Progenitor cell of endocrine pancreas (in vitro differentiated cells): ENCODE data around the gene BCL2L14. TPM values are rescaled to one million over a fixed set of nuclear protein-coding genes. Genes with fewer than 3 reads are reported as not detected.

Experiments
- DNase-seq: peaks from one replicate; pipeline ENCODE4 v3.0.0; 2021; ENCODE audit warnings: low spot score; ENCODE audit not compliant: unreplicated experiment
- H3K27ac Mint-ChIP-seq: 2 replicates; pipeline ENCODE4 v1.8.0; 2021; ENCODE audit warnings: mild to moderate bottlenecking, moderate library complexity, mixed read lengths
- H3K27me3 Mint-ChIP-seq: 2 replicates; pipeline ENCODE4 v1.8.0; 2021; ENCODE audit warnings: mixed read lengths
- H3K36me3 Mint-ChIP-seq: 2 replicates; pipeline ENCODE4 v1.8.0; 2022; ENCODE audit warnings: mixed read lengths; ENCODE audit not compliant: insufficient read depth
- H3K4me1 Mint-ChIP-seq: 2 replicates; pipeline ENCODE4 v1.8.0; 2021; ENCODE audit warnings: low read depth, mixed read lengths
- H3K4me3 Mint-ChIP-seq: 2 replicates; pipeline ENCODE4 v1.8.0; 2021; ENCODE audit warnings: low read depth, mild to moderate bottlenecking, moderate library complexity, mixed read lengths
- H3K9me3 Mint-ChIP-seq: 2 replicates; pipeline ENCODE4 v1.8.0; 2021; ENCODE audit warnings: low read depth, mixed read lengths
- total RNA-seq: library from RNA; stranded (reverse); gene quantifications from 2 replicates; pipeline ENCODE4 v1.2.1, GENCODE V29; 2021
- TF ChIP-seq, protein P1 (sequence below): fragments of 200-600 bp; sonication (generic); IDR thresholded peaks from one replicate; pipeline ENCODE4 v1.5.0; 2021; ENCODE audit warnings: antibody characterized with exemption, mild to moderate bottlenecking; ENCODE audit not compliant: unreplicated experiment

The BCL2L14 gene
- total RNA-seq, 1 donor from 2014 or later, result 1.4 TPM

DNA sequence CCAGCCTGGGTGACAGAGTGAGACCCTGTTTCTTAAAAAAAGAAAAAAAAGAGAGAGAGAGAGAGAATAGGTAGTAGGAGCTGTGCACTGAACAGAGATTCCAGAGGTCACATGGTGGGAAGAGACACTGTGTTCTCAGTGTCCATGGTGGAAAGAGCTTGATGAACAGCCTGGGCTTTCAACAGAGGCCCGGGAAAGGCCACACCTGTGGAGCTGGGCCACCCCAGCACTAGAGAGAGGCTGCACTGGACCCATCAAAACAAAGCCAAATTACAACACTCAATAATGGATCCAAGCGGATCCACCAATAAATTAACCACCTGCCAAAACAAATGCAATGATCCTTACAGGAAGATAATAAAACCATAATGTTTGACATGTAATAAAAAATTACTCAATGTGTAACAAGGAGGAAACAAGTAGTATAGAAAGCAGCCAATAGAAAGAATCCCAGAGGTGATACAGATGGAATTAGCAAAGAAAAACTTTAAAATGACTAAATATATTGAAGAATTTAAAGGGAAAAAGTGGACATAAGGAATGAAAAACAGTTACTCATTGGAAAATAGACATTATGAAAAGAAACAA, 44.8 kb upstream of the BCL2L14 start:
- TF ChIP-seq, protein P1, sequence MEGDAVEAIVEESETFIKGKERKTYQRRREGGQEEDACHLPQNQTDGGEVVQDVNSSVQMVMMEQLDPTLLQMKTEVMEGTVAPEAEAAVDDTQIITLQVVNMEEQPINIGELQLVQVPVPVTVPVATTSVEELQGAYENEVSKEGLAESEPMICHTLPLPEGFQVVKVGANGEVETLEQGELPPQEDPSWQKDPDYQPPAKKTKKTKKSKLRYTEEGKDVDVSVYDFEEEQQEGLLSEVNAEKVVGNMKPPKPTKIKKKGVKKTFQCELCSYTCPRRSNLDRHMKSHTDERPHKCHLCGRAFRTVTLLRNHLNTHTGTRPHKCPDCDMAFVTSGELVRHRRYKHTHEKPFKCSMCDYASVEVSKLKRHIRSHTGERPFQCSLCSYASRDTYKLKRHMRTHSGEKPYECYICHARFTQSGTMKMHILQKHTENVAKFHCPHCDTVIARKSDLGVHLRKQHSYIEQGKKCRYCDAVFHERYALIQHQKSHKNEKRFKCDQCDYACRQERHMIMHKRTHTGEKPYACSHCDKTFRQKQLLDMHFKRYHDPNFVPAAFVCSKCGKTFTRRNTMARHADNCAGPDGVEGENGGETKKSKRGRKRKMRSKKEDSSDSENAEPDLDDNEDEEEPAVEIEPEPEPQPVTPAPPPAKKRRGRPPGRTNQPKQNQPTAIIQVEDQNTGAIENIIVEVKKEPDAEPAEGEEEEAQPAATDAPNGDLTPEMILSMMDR, result no peak
- H3K4me3 Mint-ChIP-seq, result no peak overlapping the region
- H3K27me3 Mint-ChIP-seq, result peaks cover 21% of the 10 kb centered on the region
- H3K4me1 Mint-ChIP-seq, result no peaks in the 10 kb centered on the region
- H3K27ac Mint-ChIP-seq, result no peak overlapping the region
- H3K36me3 Mint-ChIP-seq, result no peaks in the 10 kb centered on the region
- DNase-seq, result no peak
- H3K9me3 Mint-ChIP-seq, result peaks cover 14% of the 10 kb centered on the region

DNA sequence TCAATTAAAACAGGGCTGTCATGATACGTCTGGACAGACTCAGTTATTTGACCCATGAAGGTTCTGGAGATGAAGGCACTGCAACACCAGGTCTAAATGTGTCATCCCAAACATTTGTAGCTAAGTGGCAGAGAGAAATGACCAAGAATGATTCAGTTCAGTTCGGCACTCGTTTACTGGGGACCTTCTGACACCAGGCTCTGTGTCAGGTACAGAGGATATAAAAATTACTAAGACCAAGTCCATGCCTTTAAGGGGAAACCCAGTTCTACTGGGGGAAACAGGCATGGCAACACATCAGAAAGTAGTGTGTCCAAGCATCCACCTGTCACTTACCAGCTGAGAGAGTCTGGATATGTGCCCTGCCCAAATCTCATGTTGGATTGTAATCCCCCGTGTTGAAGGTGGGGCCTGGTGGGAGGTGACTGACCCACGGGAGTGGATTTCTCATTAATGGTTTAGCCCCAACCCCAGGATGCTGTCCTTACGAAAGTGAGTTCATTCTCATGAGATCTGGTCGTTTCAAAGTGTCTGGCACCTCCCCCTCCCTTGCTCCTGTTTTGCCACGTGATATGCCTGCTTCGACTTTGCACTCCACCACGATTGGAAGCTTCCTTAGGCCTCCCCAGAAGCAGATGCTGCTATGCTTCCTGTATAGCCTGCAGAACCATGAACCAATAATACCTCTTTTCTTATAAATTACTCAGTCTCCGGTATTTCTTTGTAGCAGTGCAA, 41.9 kb upstream of the BCL2L14 start:
- Mint-ChIP-seq H3K4me1 (peaks cover 6% of the 10 kb centered on the region), H3K9me3 (peaks cover 14% of the 10 kb centered on the region), H3K27me3 (peaks cover 10% of the 10 kb centered on the region), H3K4me3 (no peak overlapping the region), H3K36me3 (no peaks in the 10 kb centered on the region), H3K27ac (no peak overlapping the region)
- no peak for DNase-seq
- TF ChIP-seq, protein P1, result no peak

DNA sequence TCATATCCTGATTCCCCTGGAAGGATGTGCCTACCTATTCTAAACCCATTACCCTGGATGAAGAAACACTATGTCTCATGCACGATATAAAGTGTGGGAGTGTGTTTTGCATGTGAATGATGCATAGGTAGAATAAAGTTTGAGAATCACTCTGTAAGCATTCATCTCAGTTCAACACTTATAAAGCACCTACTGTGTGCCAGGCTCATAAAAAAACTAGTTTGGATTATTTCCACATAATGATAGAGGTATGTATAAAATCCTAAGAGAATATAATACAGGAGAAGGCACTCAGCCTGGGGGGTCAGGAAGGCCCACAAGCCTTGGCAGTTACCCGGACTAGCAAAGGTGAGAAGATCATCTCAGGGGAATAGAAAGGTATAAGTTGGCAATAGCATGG, 41.1 kb upstream of the BCL2L14 start:
- Mint-ChIP-seq H3K4me1 (peaks cover 6% of the 10 kb centered on the region), H3K9me3 (peaks cover 14% of the 10 kb centered on the region), H3K27me3 (peaks cover 8% of the 10 kb centered on the region), H3K4me3 (no peak overlapping the region), H3K27ac (no peak overlapping the region), H3K36me3 (no peaks in the 10 kb centered on the region)
- DNase-seq, result no peak
- TF ChIP-seq, protein P1, result no peak

DNA sequence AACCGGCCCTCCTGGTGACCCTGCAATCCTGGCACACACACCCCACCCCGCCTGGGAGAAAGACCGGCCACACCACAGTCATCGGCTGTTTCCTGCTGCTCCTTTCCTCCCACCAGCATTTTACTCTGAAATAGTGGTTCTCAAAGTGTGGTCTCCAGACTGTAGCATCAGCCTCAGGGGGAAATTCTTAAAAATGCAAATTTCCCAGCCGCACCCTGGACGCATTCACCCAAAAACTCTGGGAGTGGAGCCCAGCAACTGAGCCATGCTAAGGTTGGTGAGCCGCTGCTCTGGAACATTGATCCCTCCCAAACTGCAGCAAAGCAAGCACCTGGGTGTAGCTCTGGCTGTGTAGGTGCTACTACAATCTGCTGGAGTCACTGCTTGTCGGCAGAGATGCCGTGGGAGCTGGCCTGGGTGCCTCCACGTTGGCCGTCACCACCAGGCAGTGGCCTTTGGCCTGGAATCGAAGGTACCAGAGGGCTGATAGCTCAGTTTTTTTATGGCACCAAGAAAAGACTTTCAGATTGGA, 38.4 kb upstream of the BCL2L14 start:
- Mint-ChIP-seq H3K4me1 (peaks cover 8% of the 10 kb centered on the region), H3K4me3 (no peak overlapping the region), H3K27me3 (peaks cover 5% of the 10 kb centered on the region), H3K36me3 (no peaks in the 10 kb centered on the region), H3K27ac (no peak overlapping the region), H3K9me3 (peaks cover 8% of the 10 kb centered on the region)
- TF ChIP-seq, protein P1, result no peak
- no peak for DNase-seq

- H3K27ac Mint-ChIP-seq, result peak overlapping the region; percentile 78
- TF ChIP-seq, protein P1, result peak; percentile 97
- H3K4me3 Mint-ChIP-seq, result peak overlapping the region; percentile 59
- peaks cover 8% of the 10 kb centered on the region for H3K4me1 Mint-ChIP-seq
- peaks cover 7% of the 10 kb centered on the region for H3K9me3 Mint-ChIP-seq
- peak; percentile 77 for DNase-seq
- no peaks in the 10 kb centered on the region for H3K36me3 Mint-ChIP-seq
- peaks cover 5% of the 10 kb centered on the region for H3K27me3 Mint-ChIP-seq
Observed at GRCh38 chr12:12032851-12033797, 37.6 kb upstream of the BCL2L14 start.
